Trophoblast cell (in vitro differentiated cells and primary cell): ENCODE measurements around the gene ZNF438.
A peak's percentile ranks its signal among the peaks of the same experiment; 100 is the strongest.

Source experiments
- DNase-seq, 2 donors: peaks; one replicate each; pipeline ENCODE4 v3.0.0-alpha.2; 2016
- H2AFZ ChIP-seq: 2 replicates; pipeline ENCODE4 v1.6.1; 2013; ENCODE audit warnings: low read length, moderate library complexity, mild to moderate bottlenecking; ENCODE audit not compliant: insufficient read depth, poor library complexity
- H2AK5ac ChIP-seq: 2 replicates; pipeline ENCODE4 v1.6.1; 2013; ENCODE audit warnings: mild to moderate bottlenecking, low read length
- H2BK120ac ChIP-seq: 2 replicates; pipeline ENCODE4 v1.6.1; 2013; ENCODE audit warnings: low read length, mild to moderate bottlenecking, moderate library complexity; ENCODE audit not compliant: insufficient read depth, poor library complexity
- H2BK12ac ChIP-seq: 2 replicates; pipeline ENCODE4 v1.6.1; 2013; ENCODE audit warnings: mild to moderate bottlenecking, low read length, moderate library complexity
- H2BK5ac ChIP-seq: 2 replicates; pipeline ENCODE4 v1.6.1; 2013; ENCODE audit warnings: low read length, low read depth, moderate library complexity, mild to moderate bottlenecking; ENCODE audit not compliant: poor library complexity
- H3K14ac ChIP-seq: 2 replicates; pipeline ENCODE4 v1.6.1; 2013; ENCODE audit warnings: mild to moderate bottlenecking, low read length
- H3K18ac ChIP-seq: 2 replicates; pipeline ENCODE4 v1.6.1; 2013; ENCODE audit warnings: mild to moderate bottlenecking, low read length
- H3K23ac ChIP-seq: 2 replicates; pipeline ENCODE4 v1.6.1; 2013; ENCODE audit warnings: low read length
- H3K27ac ChIP-seq: 2 replicates; pipeline ENCODE4 v1.5.1; 2013; ENCODE audit warnings: low read depth, mild to moderate bottlenecking, inconsistent platforms, low read length, moderate library complexity
- H3K27me3 ChIP-seq: 2 replicates; pipeline ENCODE4 v1.6.1; 2013; ENCODE audit warnings: inconsistent platforms, mild to moderate bottlenecking, low read length, moderate library complexity; ENCODE audit not compliant: insufficient read depth
- H3K36me3 ChIP-seq, 2 experiments: 1 replicate in 1 of 2; 2 replicates in 1 of 2; pipeline ENCODE4 v1.6.1; 2013; ENCODE audit warnings: low read length in 2 of 2, mild to moderate bottlenecking in 2 of 2, moderate library complexity in 1 of 2; ENCODE audit not compliant: insufficient read depth in 2 of 2, control insufficient read depth in 1 of 2
- H3K4ac ChIP-seq: 2 replicates; pipeline ENCODE4 v1.6.1; 2013; ENCODE audit warnings: low read depth, mild to moderate bottlenecking, low read length, moderate library complexity
- H3K4me1 ChIP-seq, 2 experiments: 1 replicate in 1 of 2; 2 replicates in 1 of 2; pipeline ENCODE4 v1.6.1; 2013; ENCODE audit warnings: low read length in 2 of 2, mild to moderate bottlenecking in 2 of 2, moderate library complexity in 1 of 2; ENCODE audit not compliant: insufficient read depth in 2 of 2, control insufficient read depth in 1 of 2
- H3K4me2 ChIP-seq: 2 replicates; pipeline ENCODE4 v1.6.1; 2013; ENCODE audit warnings: inconsistent platforms, mild to moderate bottlenecking, low read length, moderate library complexity
- H3K4me3 ChIP-seq: 2 replicates; pipeline ENCODE4 v1.5.1; 2013; ENCODE audit warnings: mild to moderate bottlenecking, low read depth, low read length, inconsistent platforms
- H3K79me1 ChIP-seq: one replicate; pipeline ENCODE4 v1.6.1; 2013; ENCODE audit warnings: low read length
- H3K79me2 ChIP-seq: 2 replicates; pipeline ENCODE4 v1.6.1; 2013; ENCODE audit warnings: low read length, mild to moderate bottlenecking; ENCODE audit not compliant: control insufficient read depth, insufficient read depth, poor library complexity
- H3K9ac ChIP-seq: 2 replicates; pipeline ENCODE4 v1.6.1; 2013; ENCODE audit warnings: mild to moderate bottlenecking, low read length
- H3K9me3 ChIP-seq: 2 replicates; pipeline ENCODE4 v1.6.1; 2013; ENCODE audit warnings: low read depth, mild to moderate bottlenecking, control low read depth, inconsistent platforms, low read length; ENCODE audit not compliant: insufficient read depth
- H4K12ac ChIP-seq: 2 replicates; pipeline ENCODE4 v1.6.1; 2013; ENCODE audit warnings: low read depth, mild to moderate bottlenecking, low read length, moderate library complexity
- H4K8ac ChIP-seq: 2 replicates; pipeline ENCODE4 v1.6.1; 2013; ENCODE audit warnings: low read depth, mild to moderate bottlenecking, low read length, moderate library complexity
- H4K91ac ChIP-seq: one replicate; pipeline ENCODE4 v1.6.1; 2013; ENCODE audit warnings: low read depth, mild to moderate bottlenecking, low read length, moderate library complexity
- WGBS: extraction: QIAGEN DNeasy Blood & Tissue Kit; methylation state at CpG from one replicate; pipeline ENCODE4 v1.1.7; 2013; ENCODE audit warnings: missing lambda C conversion rate; ENCODE audit not compliant: insufficient read length, insufficient coverage; ENCODE audit errors: extremely low coverage; 5-methylcytosine and 5-hydroxymethylcytosine counted together

The ZNF438 gene

DNA sequence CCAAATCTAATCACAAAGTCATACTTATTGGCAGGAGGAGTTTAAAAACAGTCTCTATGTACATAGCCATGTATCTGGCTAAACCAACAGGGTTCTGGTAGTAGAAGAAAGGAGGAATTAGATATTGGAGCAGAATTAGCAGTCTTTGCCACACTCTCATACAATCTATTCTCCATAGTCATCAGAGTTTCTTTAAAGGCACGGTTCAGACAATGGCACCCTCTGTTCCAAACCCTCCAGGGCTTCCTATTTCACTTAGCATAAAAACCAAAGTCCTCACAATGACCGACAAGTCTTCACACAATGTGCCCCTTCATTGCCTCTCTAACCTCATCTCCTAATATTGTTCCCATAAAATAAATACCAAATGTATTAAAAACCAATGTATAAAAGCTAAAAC lies 12.7 kb downstream of the ZNF438 start:
- Histone ChIP-seq H2BK12ac (no peak overlapping the region), H2AFZ (no peak overlapping the region), H3K4me2 (no peak overlapping the region), H3K4ac (no peak overlapping the region), H3K36me3 (no peaks in the 10 kb centered on the region), H3K4me1 (no peaks in the 10 kb centered on the region), H2AK5ac (no peak overlapping the region), H3K79me1 (no peaks in the 10 kb centered on the region), H3K23ac (no peak overlapping the region), H4K12ac (no peak overlapping the region), H3K27me3 (no peaks in the 10 kb centered on the region), H3K4me3 (no peak overlapping the region), H3K9me3 (peaks cover 2% of the 10 kb centered on the region), H4K8ac (no peak overlapping the region), H4K91ac (no peak overlapping the region), H3K9ac (no peak overlapping the region), H3K14ac (no peak overlapping the region), H3K79me2 (no peaks in the 10 kb centered on the region), H2BK5ac (no peak overlapping the region), H2BK120ac (no peak overlapping the region), H3K27ac (no peak overlapping the region), H3K18ac (no peak overlapping the region)
- no peak for DNase-seq
- no CpG with 5 or more reads among the region's 2 CpGs for WGBS

DNA sequence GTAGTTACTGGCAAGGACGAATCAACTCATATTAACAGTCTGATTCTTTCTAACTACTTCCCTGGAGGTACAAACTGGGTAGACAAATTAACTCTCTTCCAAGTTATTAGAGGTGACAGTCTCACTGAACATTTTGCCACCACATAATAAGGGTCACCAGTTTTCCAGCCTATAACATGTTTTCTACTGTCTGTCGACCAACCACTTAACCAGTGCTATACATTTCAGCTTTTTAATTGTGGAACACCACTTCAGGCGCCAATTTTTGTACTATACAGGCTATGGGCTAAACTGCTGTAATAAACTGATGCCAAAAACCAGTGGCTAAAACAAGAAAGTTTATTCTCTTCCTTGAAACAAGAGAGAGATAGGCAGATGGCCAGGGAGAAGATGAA lies 13.3 kb downstream of the ZNF438 start:
- no peaks in the 10 kb centered on the region for H3K27me3 ChIP-seq
- H3K18ac ChIP-seq, result no peak overlapping the region
- H4K12ac ChIP-seq, result no peak overlapping the region
- H3K23ac ChIP-seq, result no peak overlapping the region
- peaks cover 2% of the 10 kb centered on the region for H3K9me3 ChIP-seq
- H2AK5ac ChIP-seq, result no peak overlapping the region
- H3K79me1 ChIP-seq, result no peaks in the 10 kb centered on the region
- no peak overlapping the region for H3K9ac ChIP-seq
- no peak overlapping the region for H3K14ac ChIP-seq
- no peaks in the 10 kb centered on the region for H3K36me3 ChIP-seq
- DNase-seq, result no peak
- no peak overlapping the region for H2AFZ ChIP-seq
- H3K4me3 ChIP-seq, result no peak overlapping the region
- no peak overlapping the region for H4K91ac ChIP-seq
- H3K79me2 ChIP-seq, result no peaks in the 10 kb centered on the region
- H2BK5ac ChIP-seq, result no peak overlapping the region
- H3K27ac ChIP-seq, result no peak overlapping the region
- H3K4me1 ChIP-seq, result no peaks in the 10 kb centered on the region
- no peak overlapping the region for H2BK120ac ChIP-seq
- no peak overlapping the region for H3K4ac ChIP-seq
- no peak overlapping the region for H4K8ac ChIP-seq
- no CpG with 5 or more reads among the region's 3 CpGs for WGBS
- H2BK12ac ChIP-seq, result no peak overlapping the region
- H3K4me2 ChIP-seq, result no peak overlapping the region

DNA sequence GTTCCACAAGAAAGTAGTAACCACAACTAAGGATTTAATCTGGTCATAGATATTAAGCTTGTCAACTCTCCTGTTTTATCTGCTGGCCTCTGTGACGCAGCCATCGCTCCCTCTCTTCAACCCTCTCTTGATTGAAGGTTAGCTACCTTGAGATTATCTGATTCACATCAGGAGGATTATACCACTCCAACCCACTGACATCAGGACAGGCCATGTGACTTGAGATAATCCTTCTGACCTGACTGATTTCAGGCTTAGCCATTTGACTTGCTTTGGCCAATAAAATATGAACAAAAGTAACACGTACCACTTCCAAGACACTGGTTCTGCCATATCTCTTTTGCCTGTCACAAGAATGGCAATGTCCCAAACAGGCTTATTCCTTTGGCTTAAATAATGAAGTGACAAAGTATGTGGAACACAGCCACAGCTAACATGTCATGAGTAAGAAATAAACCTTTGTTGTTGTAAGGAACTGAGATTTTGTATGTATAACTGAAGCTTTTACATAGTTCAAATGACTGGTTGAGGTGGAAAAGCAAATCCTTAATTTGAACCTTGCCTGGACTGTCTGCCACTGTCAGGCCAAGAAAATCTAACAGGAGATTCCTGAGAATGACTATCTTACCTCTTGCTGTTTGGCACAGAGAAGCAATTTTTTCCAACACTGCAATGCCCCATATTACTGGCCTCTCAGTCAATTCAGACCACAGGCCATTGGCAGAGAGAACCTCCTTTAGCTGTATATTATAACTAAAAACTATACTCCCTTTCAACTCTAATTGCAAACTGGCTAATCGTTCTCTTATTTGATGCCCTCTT lies 13.9 kb downstream of the ZNF438 start:
- Histone ChIP-seq H3K9ac (no peak overlapping the region), H3K4me3 (no peak overlapping the region), H2BK120ac (no peak overlapping the region), H4K91ac (no peak overlapping the region), H3K79me2 (no peaks in the 10 kb centered on the region), H3K23ac (no peak overlapping the region), H2BK12ac (no peak overlapping the region), H3K4me2 (no peak overlapping the region), H2AK5ac (no peak overlapping the region), H3K14ac (no peak overlapping the region), H3K79me1 (no peaks in the 10 kb centered on the region), H3K27me3 (no peaks in the 10 kb centered on the region), H4K12ac (no peak overlapping the region), H3K4ac (no peak overlapping the region), H4K8ac (no peak overlapping the region), H3K36me3 (no peaks in the 10 kb centered on the region), H3K18ac (no peak overlapping the region), H2BK5ac (no peak overlapping the region), H3K9me3 (peaks cover 2% of the 10 kb centered on the region), H2AFZ (no peak overlapping the region), H3K4me1 (no peaks in the 10 kb centered on the region), H3K27ac (no peak overlapping the region)
- no CpG with 5 or more reads among the region's 4 CpGs for WGBS
- no peak for DNase-seq

DNA sequence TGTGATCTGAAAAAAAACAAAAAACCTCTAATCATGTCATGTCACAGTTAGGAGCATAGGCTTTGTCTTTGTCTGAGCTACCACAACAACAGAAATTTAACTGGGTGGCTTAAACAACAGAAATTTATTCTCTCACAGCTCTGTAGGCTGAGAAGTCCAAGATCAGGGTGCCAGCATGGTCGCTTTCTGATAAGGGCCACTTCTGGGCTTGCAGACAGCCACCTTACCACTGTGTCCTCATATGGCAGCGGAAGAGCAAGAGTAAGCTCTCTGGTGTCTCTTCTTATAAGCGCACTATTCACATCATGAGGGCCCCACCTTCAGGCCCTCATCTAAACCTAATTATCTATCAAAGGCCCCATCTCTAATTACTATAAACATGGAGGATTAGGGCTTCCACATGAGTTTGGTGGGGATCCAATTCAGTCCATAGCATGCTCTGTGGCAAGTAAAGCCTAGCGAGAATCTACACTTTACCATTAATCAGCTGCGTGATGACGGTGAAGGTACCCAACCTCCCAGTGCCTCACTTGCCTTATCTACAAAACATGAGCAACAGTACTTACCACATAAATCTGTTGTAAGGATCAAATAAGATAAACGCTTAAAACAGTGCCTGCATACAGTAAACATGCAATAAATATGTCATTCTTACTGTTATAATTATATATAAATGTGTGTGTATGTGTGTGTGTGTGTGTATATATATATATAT lies 17.3 kb downstream of the ZNF438 start:
- Histone ChIP-seq H4K12ac (no peak overlapping the region), H3K9me3 (no peaks in the 10 kb centered on the region), H2BK5ac (no peak overlapping the region), H3K4me1 (no peaks in the 10 kb centered on the region), H3K79me1 (no peaks in the 10 kb centered on the region), H2AFZ (no peak overlapping the region), H4K8ac (no peak overlapping the region), H2BK12ac (no peak overlapping the region), H2BK120ac (no peak overlapping the region), H3K9ac (no peak overlapping the region), H3K4ac (no peak overlapping the region), H3K18ac (no peak overlapping the region), H4K91ac (no peak overlapping the region), H3K36me3 (no peaks in the 10 kb centered on the region), H3K14ac (no peak overlapping the region), H3K27ac (no peak overlapping the region), H3K4me3 (no peak overlapping the region), H3K79me2 (no peaks in the 10 kb centered on the region), H3K27me3 (no peaks in the 10 kb centered on the region), H2AK5ac (no peak overlapping the region), H3K23ac (no peak overlapping the region), H3K4me2 (no peak overlapping the region)
- no CpG with 5 or more reads among the region's 7 CpGs for WGBS
- DNase-seq, result peak; percentile 93 to 96
